Endothelial cell of coronary artery (primary cell): ENCODE data around the gene RBMX. TPM values are rescaled to one million over a fixed set of nuclear protein-coding genes. Genes with fewer than 3 reads are reported as not detected.

ENCODE experiments used
- total RNA-seq: library from RNA; depleted of rRNA; stranded (reverse); fragments of >200 nt; gene quantifications from 2 replicates; pipeline ENCODE4 v1.2.3, GENCODE V29; 2014

RBMX gene
- 167 and 193 TPM in 2 replicates for total RNA-seq

GRCh38 chrX:136880452-136881013 lies at the start of gene RBMX:
RBMX (minus strand) TSS chrX:136880725; CDS start chrX:136879427, 1,298 bp downstream.

Other genes with a start within 250 kb of the RBMX start
- not detected in 2 replicates for gene CD40LG, start 232.6 kb downstream of the RBMX start, total RNA-seq
- gene ARHGEF6, start 99.8 kb downstream of the RBMX start, total RNA-seq, result 3.6 and 4.8 TPM in 2 replicates
- gene GPR101, start 153.3 kb upstream of the RBMX start, total RNA-seq, result not detected in 2 replicates